ENCODE data around the gene SPIB. TPM values are rescaled to one million over a fixed set of nuclear protein-coding genes. Genes with fewer than 3 reads are reported as not detected.
A peak's percentile ranks its signal among the peaks of the same experiment; 100 is the strongest.

SPIB gene
- total and polyA plus RNA-seq, 2 of the 4 experiments (the other 2 are of a cell fraction): not detected

DNA sequence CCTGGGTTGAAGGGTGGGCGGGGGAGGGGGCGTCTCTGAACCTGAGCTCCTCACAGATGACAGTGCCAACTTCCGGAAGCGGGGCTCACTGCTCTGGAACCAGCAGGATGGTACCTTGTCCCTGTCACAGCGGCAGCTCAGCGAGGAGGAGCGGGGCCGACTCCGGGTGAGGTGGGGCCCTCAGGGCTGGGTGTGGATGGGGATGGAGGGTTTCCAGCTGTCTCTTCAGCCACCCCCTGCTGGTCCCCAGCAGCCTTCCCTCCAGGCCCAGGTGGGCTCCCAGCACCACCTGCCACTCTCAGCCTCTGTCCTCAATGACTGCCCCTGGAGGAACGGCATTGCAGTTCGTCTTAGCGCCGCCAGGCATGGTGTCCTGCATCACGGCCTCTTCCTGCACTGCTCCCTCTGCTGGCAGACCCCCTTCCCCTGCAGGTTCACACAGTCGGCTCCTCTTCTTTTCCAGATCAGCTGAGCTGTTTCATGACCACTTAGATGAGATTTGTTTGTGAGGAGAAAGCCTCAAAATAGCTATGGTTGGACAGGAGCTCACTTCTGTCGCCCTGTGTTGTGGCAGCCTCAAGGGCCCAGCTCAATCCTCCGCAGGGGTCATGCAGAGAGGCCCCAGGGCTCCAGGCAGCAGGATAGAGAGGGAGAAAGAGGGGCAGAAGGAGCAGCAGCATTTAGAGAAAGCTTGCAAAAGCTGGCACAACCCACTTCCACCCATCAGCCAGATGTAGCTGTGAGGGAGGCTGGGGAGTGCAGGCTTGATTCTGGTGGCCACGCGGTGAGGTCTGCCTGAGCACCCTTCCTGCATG, 60.4 kb downstream of the SPIB start (continued):
- no peak for TF ChIP-seq NFE2L2 (IDR thresholded peaks at IDR 0.05; ENCODE audit: low read depth, low read length)
- TF ChIP-seq MXI1 (IDR thresholded peaks at IDR 0.05; ENCODE audit: borderline replicate concordance, low read depth, low read length): no peak
- TF ChIP-seq RAD21 (IDR thresholded peaks at IDR 0.05; ENCODE audit: low read length): 0 out of 2 replicates have a peak, but pooled peaks have one; percentile 8
- no peak for TF ChIP-seq RFX5 (IDR thresholded peaks at IDR 0.05; ENCODE audit: low read depth, low read length)
- TF ChIP-seq MAZ (IDR thresholded peaks at IDR 0.05; ENCODE audit: borderline replicate concordance, low read depth, low read length): no peak
- TF ChIP-seq RCOR1 (IDR thresholded peaks at IDR 0.05; ENCODE audit: insufficient replicate concordance, low read length): no peak
